Osteoblast (primary cell): Measurements from ENCODE around the gene LCE3D. TPM values are rescaled to one million over a fixed set of nuclear protein-coding genes. Genes with fewer than 3 reads are reported as not detected.

Experiments used
- DNase-seq: peaks from one replicate; pipeline ENCODE4 v3.0.0; 2011; ENCODE audit warnings: low spot score, mixed read lengths; ENCODE audit not compliant: insufficient read length; ENCODE audit errors: missing footprints
- H2AFZ ChIP-seq: 2 replicates; pipeline ENCODE4 v1.6.0; 2011; ENCODE audit warnings: mild to moderate bottlenecking, low read length
- H3K27ac ChIP-seq: 2 replicates; pipeline ENCODE4 v1.5.1; 2011; ENCODE audit warnings: mild to moderate bottlenecking, low read depth, low read length, moderate library complexity
- H3K27me3 ChIP-seq: 2 replicates; pipeline ENCODE4 v1.6.0; 2012; ENCODE audit warnings: mild to moderate bottlenecking, control low read depth, inconsistent platforms, low read length, moderate library complexity; ENCODE audit not compliant: insufficient read depth
- H3K36me3 ChIP-seq: 2 replicates; pipeline ENCODE4 v1.5.1; 2011; ENCODE audit warnings: mild to moderate bottlenecking, low read length, control low read depth, moderate library complexity; ENCODE audit not compliant: insufficient read depth
- H3K4me1 ChIP-seq: 2 replicates; pipeline ENCODE4 v1.5.1; 2011; ENCODE audit warnings: mild to moderate bottlenecking, low read length, control low read depth, moderate library complexity; ENCODE audit not compliant: insufficient read depth
- H3K4me2 ChIP-seq: 2 replicates; pipeline ENCODE4 v1.6.0; 2011; ENCODE audit warnings: mild to moderate bottlenecking, low read length; ENCODE audit not compliant: insufficient read depth
- H3K4me3 ChIP-seq: fragments of 200-600 bp; sonication (generic); 3 replicates; pipeline ENCODE4 v1.5.1; 2012; ENCODE audit warnings: mild to moderate bottlenecking, low read length, inconsistent platforms; ENCODE audit not compliant: insufficient read depth
- H3K79me2 ChIP-seq: 2 replicates; pipeline ENCODE4 v1.6.0; 2012; ENCODE audit warnings: mild to moderate bottlenecking, low read length, control low read depth, inconsistent platforms; ENCODE audit not compliant: insufficient read depth
- H3K9me3 ChIP-seq: 2 replicates; pipeline ENCODE4 v1.5.1; 2011; ENCODE audit warnings: low read depth, low read length, control low read depth
- H4K20me1 ChIP-seq: 2 replicates; pipeline ENCODE4 v1.6.0; 2012; ENCODE audit warnings: mild to moderate bottlenecking, low read length, control low read depth; ENCODE audit not compliant: insufficient read depth
- CTCF ChIP-seq: IDR thresholded peaks from 2 replicates; pipeline ENCODE4 v1.5.1; 2011; ENCODE audit warnings: mild to moderate bottlenecking, low read depth, low read length, moderate library complexity; ENCODE audit errors: extremely low read depth
- total RNA-seq: library from RNA; depleted of rRNA; stranded (reverse); fragments of >200 nt; gene quantifications from 2 replicates; pipeline ENCODE4 v1.2.3, GENCODE V29; 2012

The LCE3D gene
- total RNA-seq, 1 donor = not detected

GRCh38 chr1:152543820-152544219 is 36.5 kb downstream of the LCE3D start:
- Histone ChIP-seq H3K9me3 (no peaks in the 10 kb centered on the region), H3K4me3 (no peak overlapping the region), H4K20me1 (no peaks in the 10 kb centered on the region), H3K36me3 (no peaks in the 10 kb centered on the region), H3K4me2 (no peak overlapping the region), H3K79me2 (no peaks in the 10 kb centered on the region), H3K4me1 (no peaks in the 10 kb centered on the region), H3K27me3 (no peaks in the 10 kb centered on the region), H2AFZ (no peak overlapping the region), H3K27ac (no peak overlapping the region)
- no peak for DNase-seq
- TF ChIP-seq CTCF = peak; percentile 18

- no peaks in the 10 kb centered on the region for H3K79me2 ChIP-seq
- no peak for TF ChIP-seq CTCF
- no peak overlapping the region for H2AFZ ChIP-seq
- H3K27ac ChIP-seq = no peak overlapping the region
- H3K4me2 ChIP-seq = no peak overlapping the region
- no peaks in the 10 kb centered on the region for H3K9me3 ChIP-seq
- H3K4me3 ChIP-seq = no peak overlapping the region
- H3K27me3 ChIP-seq = no peaks in the 10 kb centered on the region
- H3K4me1 ChIP-seq = no peaks in the 10 kb centered on the region
- H3K36me3 ChIP-seq = no peaks in the 10 kb centered on the region
- DNase-seq = peak; percentile 71
- H4K20me1 ChIP-seq = no peaks in the 10 kb centered on the region
These were observed 40.4 kb downstream of the LCE3D start for GRCh38 chr1:152539901-152540300.

GRCh38 chr1:152537496-152537895 is 42.8 kb downstream of the LCE3D start:
- H3K79me2 ChIP-seq = no peaks in the 10 kb centered on the region
- no peak overlapping the region for H2AFZ ChIP-seq
- H4K20me1 ChIP-seq = no peaks in the 10 kb centered on the region
- no peaks in the 10 kb centered on the region for H3K27me3 ChIP-seq
- H3K9me3 ChIP-seq = no peaks in the 10 kb centered on the region
- no peaks in the 10 kb centered on the region for H3K36me3 ChIP-seq
- H3K4me3 ChIP-seq = no peak overlapping the region
- no peak for DNase-seq
- H3K4me2 ChIP-seq = no peak overlapping the region
- no peak overlapping the region for H3K27ac ChIP-seq
- TF ChIP-seq CTCF = no peak
- H3K4me1 ChIP-seq = no peaks in the 10 kb centered on the region

- H3K4me1 ChIP-seq = no peaks in the 10 kb centered on the region
- no peaks in the 10 kb centered on the region for H3K79me2 ChIP-seq
- TF ChIP-seq CTCF = no peak
- DNase-seq = no peak
- no peaks in the 10 kb centered on the region for H3K9me3 ChIP-seq
- H3K27ac ChIP-seq = no peak overlapping the region
- H3K27me3 ChIP-seq = no peaks in the 10 kb centered on the region
- H3K36me3 ChIP-seq = no peaks in the 10 kb centered on the region
- H2AFZ ChIP-seq = no peak overlapping the region
- no peaks in the 10 kb centered on the region for H4K20me1 ChIP-seq
- no peak overlapping the region for H3K4me3 ChIP-seq
- H3K4me2 ChIP-seq = no peak overlapping the region
These were observed 44.5 kb downstream of the LCE3D start for GRCh38 chr1:152535774-152536173.
